Choroid plexus epithelial cell (primary cell): ENCODE results near the gene ESPL1.

ENCODE experiments used
- DNase-seq: peaks from one replicate; pipeline ENCODE4 v3.0.0-alpha.2; 2010; ENCODE audit warnings: low read depth
- H3K4me3 ChIP-seq: 2 replicates; pipeline ENCODE4 v1.5.1; 2011; ENCODE audit warnings: low read depth, mild to moderate bottlenecking, control low read depth, low read length, moderate library complexity
- CTCF ChIP-seq: conservative IDR thresholded peaks from 2 replicates; pipeline ENCODE4 v1.5.1; 2011; ENCODE audit warnings: low read depth, mild to moderate bottlenecking, control low read depth, inconsistent platforms, low read length, moderate library complexity

ESPL1 gene

GRCh38 chr12:53226815-53227214, 41.3 kb upstream of the ESPL1 start:
- no peak for DNase-seq
- H3K4me3 ChIP-seq: no peak overlapping the region
- no peak for TF ChIP-seq CTCF

- DNase-seq: no peak
- no peak overlapping the region for H3K4me3 ChIP-seq
- no peak for TF ChIP-seq CTCF
Measured at GRCh38 chr12:53227341-53227740, 40.8 kb upstream of the ESPL1 start.

- no peak for TF ChIP-seq CTCF
- DNase-seq: peak; percentile 33
- H3K4me3 ChIP-seq: no peak overlapping the region
Measured at GRCh38 chr12:53227836-53228235, 40.3 kb upstream of the ESPL1 start.

GRCh38 chr12:53229454-53229853, 38.6 kb upstream of the ESPL1 start:
- no peak overlapping the region for H3K4me3 ChIP-seq
- DNase-seq: no peak
- no peak for TF ChIP-seq CTCF

GRCh38 chr12:53230108-53230845, 37.8 kb upstream of the ESPL1 start:
- no peak overlapping the region for H3K4me3 ChIP-seq
- no peak for DNase-seq
- TF ChIP-seq CTCF: no peak

- no peak for TF ChIP-seq CTCF
- peak overlapping the region; percentile 59 for H3K4me3 ChIP-seq
- DNase-seq: no peak
Measured at GRCh38 chr12:53231671-53231920, 36.5 kb upstream of the ESPL1 start.

- DNase-seq: no peak
- TF ChIP-seq CTCF: no peak
- peak within 1 kb of the TSS; percentile 59 for H3K4me3 ChIP-seq
Measured at GRCh38 chr12:53231921-53232645, 36.0 kb upstream of the ESPL1 start, which contains the start of gene RARG. RARG (minus strand) TSS chr12:53232209; CDS start chr12:53227545, 4,664 bp downstream.
